ENCODE results near the gene IFITM1.

DNA sequence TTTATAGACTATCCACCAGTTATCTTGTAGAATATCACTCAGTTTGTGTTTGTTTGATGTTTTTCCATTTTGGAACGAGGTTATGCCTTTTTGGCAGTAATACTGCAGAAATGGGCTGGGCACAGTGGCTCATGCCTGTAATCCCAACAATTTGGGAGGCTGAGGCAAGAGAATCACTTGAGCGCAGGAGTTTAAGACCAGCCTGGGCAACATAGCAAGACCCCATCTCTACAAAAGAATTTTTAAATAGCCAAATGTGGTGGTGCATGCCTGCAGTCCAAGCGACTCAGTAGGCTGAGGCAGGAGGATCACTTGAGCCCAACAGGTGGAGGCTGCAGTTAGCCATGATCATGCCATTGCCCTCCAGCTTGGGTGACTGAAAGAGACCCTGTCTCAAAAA lies 32.7 kb downstream of the IFITM1 start:
- no peak for TF ChIP-seq EZH2 (IDR thresholded peaks at IDR 0.05; ENCODE audit: borderline replicate concordance, low read depth, low read length, severe bottlenecking)
- TF ChIP-seq, protein P1, sequence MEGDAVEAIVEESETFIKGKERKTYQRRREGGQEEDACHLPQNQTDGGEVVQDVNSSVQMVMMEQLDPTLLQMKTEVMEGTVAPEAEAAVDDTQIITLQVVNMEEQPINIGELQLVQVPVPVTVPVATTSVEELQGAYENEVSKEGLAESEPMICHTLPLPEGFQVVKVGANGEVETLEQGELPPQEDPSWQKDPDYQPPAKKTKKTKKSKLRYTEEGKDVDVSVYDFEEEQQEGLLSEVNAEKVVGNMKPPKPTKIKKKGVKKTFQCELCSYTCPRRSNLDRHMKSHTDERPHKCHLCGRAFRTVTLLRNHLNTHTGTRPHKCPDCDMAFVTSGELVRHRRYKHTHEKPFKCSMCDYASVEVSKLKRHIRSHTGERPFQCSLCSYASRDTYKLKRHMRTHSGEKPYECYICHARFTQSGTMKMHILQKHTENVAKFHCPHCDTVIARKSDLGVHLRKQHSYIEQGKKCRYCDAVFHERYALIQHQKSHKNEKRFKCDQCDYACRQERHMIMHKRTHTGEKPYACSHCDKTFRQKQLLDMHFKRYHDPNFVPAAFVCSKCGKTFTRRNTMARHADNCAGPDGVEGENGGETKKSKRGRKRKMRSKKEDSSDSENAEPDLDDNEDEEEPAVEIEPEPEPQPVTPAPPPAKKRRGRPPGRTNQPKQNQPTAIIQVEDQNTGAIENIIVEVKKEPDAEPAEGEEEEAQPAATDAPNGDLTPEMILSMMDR (IDR thresholded peaks at IDR 0.05; ENCODE audit: borderline replicate concordance, extremely low read depth, low read length, poor library complexity, severe bottlenecking), result no peak

All from DND-41 (cell line).